Urinary bladder (tissue), 4 donors: ENCODE data around the gene SLC41A1. TPM values are rescaled to one million over a fixed set of nuclear protein-coding genes. Genes with fewer than 3 reads are reported as not detected.

Experiments used
- DNase-seq: peaks from one replicate; pipeline ENCODE4 v3.0.0-alpha.2; 2015; ENCODE audit errors: extremely low spot score
- H3K27ac ChIP-seq: one replicate; pipeline ENCODE4 v1.5.1; 2013; ENCODE audit warnings: low read depth, mild to moderate bottlenecking, moderate library complexity
- H3K36me3 ChIP-seq: one replicate; pipeline ENCODE4 v1.6.1; 2013; ENCODE audit warnings: mild to moderate bottlenecking, moderate library complexity; ENCODE audit not compliant: insufficient read depth
- H3K4me1 ChIP-seq: one replicate; pipeline ENCODE4 v1.6.1; 2013; ENCODE audit warnings: mild to moderate bottlenecking, moderate library complexity; ENCODE audit not compliant: insufficient read depth
- H3K4me3 ChIP-seq: one replicate; pipeline ENCODE4 v1.5.1; 2013; ENCODE audit warnings: low read depth, low read length
- WGBS: extraction: QIAGEN DNeasy Blood & Tissue Kit; methylation state at CpG from one replicate; pipeline ENCODE4 v1.1.7; 2013; 5-methylcytosine and 5-hydroxymethylcytosine counted together
- polyA plus RNA-seq: library from polyadenylated mRNA; stranded (reverse); fragments of 200-250 nt; gene quantifications from one replicate; pipeline ENCODE4 v1.2.3, GENCODE V29; 2013
- total RNA-seq: library from RNA; depleted of rRNA; stranded (reverse); fragments of >200 nt; gene quantifications from one replicate; pipeline ENCODE4 v1.2.3, GENCODE V29; 2014
- donor health status: healthy with polysubstance abuse.
- donor health status: healthy.

Gene SLC41A1
- total and polyA plus RNA-seq, 2 donors: 11.5 to 24.1 TPM

GRCh38 chr1:205809942-205810345 lies 3.1 kb downstream of the SLC41A1 start:
- 84% methylated on average over 14 of the region's 14 CpGs for WGBS
- H3K4me1 ChIP-seq: no peaks in the 10 kb centered on the region
- no peak overlapping the region for H3K4me3 ChIP-seq
- H3K27ac ChIP-seq: no peak overlapping the region
- H3K36me3 ChIP-seq: no peaks in the 10 kb centered on the region
- no peak for DNase-seq

- Histone ChIP-seq H3K4me3 (no peak overlapping the region), H3K4me1 (no peaks in the 10 kb centered on the region), H3K27ac (no peak overlapping the region), H3K36me3 (no peaks in the 10 kb centered on the region)
- DNase-seq: no peak
- 76% methylated on average over 3 of the region's 3 CpGs for WGBS
These were observed 3.5 kb downstream of the SLC41A1 start for GRCh38 chr1:205809469-205809868.

- DNase-seq: no peak
- 76% methylated on average over 5 of the region's 5 CpGs for WGBS
- H3K27ac ChIP-seq: no peak overlapping the region
- no peaks in the 10 kb centered on the region for H3K4me1 ChIP-seq
- no peaks in the 10 kb centered on the region for H3K36me3 ChIP-seq
- H3K4me3 ChIP-seq: no peak overlapping the region
These were observed 7.8 kb downstream of the SLC41A1 start for GRCh38 chr1:205805082-205805711.

GRCh38 chr1:205804605-205805004 lies 8.4 kb downstream of the SLC41A1 start:
- no peak overlapping the region for H3K4me3 ChIP-seq
- no peak for DNase-seq
- 95% methylated on average over 2 of the region's 2 CpGs for WGBS
- no peak overlapping the region for H3K27ac ChIP-seq
- H3K4me1 ChIP-seq: no peaks in the 10 kb centered on the region
- H3K36me3 ChIP-seq: no peaks in the 10 kb centered on the region

GRCh38 chr1:205803986-205804385 lies 9.0 kb downstream of the SLC41A1 start:
- DNase-seq: no peak
- 74% methylated on average over 4 of the region's 4 CpGs for WGBS

GRCh38 chr1:205802060-205802459 lies 10.9 kb downstream of the SLC41A1 start:
- no peak for DNase-seq
- Histone ChIP-seq H3K4me3 (no peak overlapping the region), H3K27ac (no peak overlapping the region), H3K36me3 (no peaks in the 10 kb centered on the region), H3K4me1 (no peaks in the 10 kb centered on the region)
- WGBS: 89% methylated on average over 8 of the region's 8 CpGs

More at GRCh38 chr1:205803986-205804385, 9.0 kb downstream of the SLC41A1 start:
- Histone ChIP-seq H3K27ac (no peak overlapping the region), H3K36me3 (no peaks in the 10 kb centered on the region), H3K4me1 (no peaks in the 10 kb centered on the region), H3K4me3 (no peak overlapping the region)

- Histone ChIP-seq H3K27ac (no peak overlapping the region), H3K4me1 (no peaks in the 10 kb centered on the region), H3K4me3 (no peak overlapping the region), H3K36me3 (no peaks in the 10 kb centered on the region)
- no peak for DNase-seq
- WGBS: 54% methylated on average over 7 of the region's 7 CpGs
These were observed 11.9 kb downstream of the SLC41A1 start for GRCh38 chr1:205800981-205801703.

GRCh38 chr1:205800427-205800826 lies 12.6 kb downstream of the SLC41A1 start:
- DNase-seq: no peak
- Histone ChIP-seq H3K36me3 (no peaks in the 10 kb centered on the region), H3K27ac (no peak overlapping the region), H3K4me3 (no peak overlapping the region), H3K4me1 (no peaks in the 10 kb centered on the region)
- 71% methylated on average over 7 of the region's 7 CpGs for WGBS

GRCh38 chr1:205798577-205798976 lies 14.4 kb downstream of the SLC41A1 start:
- Histone ChIP-seq H3K36me3 (no peaks in the 10 kb centered on the region), H3K4me1 (no peaks in the 10 kb centered on the region), H3K27ac (no peak overlapping the region), H3K4me3 (no peak overlapping the region)
- WGBS: 88% methylated on average over 5 of the region's 5 CpGs
- no peak for DNase-seq

- no peaks in the 10 kb centered on the region for H3K4me1 ChIP-seq
- DNase-seq: no peak
- no peak overlapping the region for H3K27ac ChIP-seq
- WGBS: 98% methylated on average over 2 of the region's 2 CpGs
- no peaks in the 10 kb centered on the region for H3K36me3 ChIP-seq
- no peak overlapping the region for H3K4me3 ChIP-seq
These were observed 15.8 kb downstream of the SLC41A1 start for GRCh38 chr1:205797168-205797567.

- H3K4me3 ChIP-seq: no peak overlapping the region
- H3K27ac ChIP-seq: no peak overlapping the region
- H3K4me1 ChIP-seq: no peaks in the 10 kb centered on the region
- WGBS: 62% methylated on average over 5 of the region's 5 CpGs
- no peaks in the 10 kb centered on the region for H3K36me3 ChIP-seq
- DNase-seq: no peak
These were observed 18.8 kb downstream of the SLC41A1 start for GRCh38 chr1:205794011-205794730.

GRCh38 chr1:205792961-205793673 lies 19.9 kb downstream of the SLC41A1 start:
- 78% methylated on average over 6 of the region's 6 CpGs for WGBS
- H3K36me3 ChIP-seq: no peaks in the 10 kb centered on the region
- H3K4me1 ChIP-seq: no peaks in the 10 kb centered on the region
- H3K4me3 ChIP-seq: no peak overlapping the region
- no peak overlapping the region for H3K27ac ChIP-seq
- no peak for DNase-seq

- no peak for DNase-seq
- H3K27ac ChIP-seq: no peak overlapping the region
- no peak overlapping the region for H3K4me3 ChIP-seq
- no peaks in the 10 kb centered on the region for H3K36me3 ChIP-seq
- no peaks in the 10 kb centered on the region for H3K4me1 ChIP-seq
- WGBS: 76% methylated on average over 8 of the region's 8 CpGs
These were observed 20.5 kb downstream of the SLC41A1 start for GRCh38 chr1:205792481-205792881.
